DLD1 (cell line): Measurements from ENCODE around the gene NPIPA8.
"Not testable (repeated sequence)": the region's sequence is repeated elsewhere in the genome, so short reads cannot be mapped to it uniquely, and the experiment has no call there.

Experiments
- in situ Hi-C: cut with HindIII; loops from 2 replicates; pipeline ENCODE4 v1.10.0; 2017; ENCODE audit warnings: low sequenced_read_pairs

Gene NPIPA8

GRCh38 chr16:18280319-18280718 lies 56.2 kb downstream of the NPIPA8 start:
- in situ Hi-C loops = not testable (repeated sequence)

DNA sequence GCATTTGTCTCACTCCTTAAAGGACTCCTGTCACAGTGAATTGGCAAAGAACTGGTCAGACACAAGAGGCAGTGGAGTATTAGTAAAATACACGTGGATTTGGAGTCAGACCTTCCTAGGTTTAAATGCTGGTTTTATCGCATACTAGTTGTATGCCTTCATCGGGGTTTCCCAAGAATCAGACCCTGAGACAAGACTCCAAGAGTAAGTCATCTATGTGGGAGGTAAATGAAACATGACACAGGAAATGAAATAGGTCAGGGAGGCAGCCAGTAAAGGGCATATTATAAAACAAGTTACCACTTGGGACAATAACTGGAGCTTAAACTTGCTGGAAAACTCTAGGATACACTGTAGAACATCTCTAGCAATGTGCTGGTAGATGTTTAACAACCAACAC lies 59.8 kb downstream of the NPIPA8 start:
- in situ Hi-C loops = not testable (repeated sequence)

GRCh38 chr16:18270171-18270570 lies 66.4 kb downstream of the NPIPA8 start:
- in situ Hi-C loops = not testable (repeated sequence)
